GM12891 (cell line): Measurements from ENCODE around the gene RIMS4.

Experiments used
- POLR2A ChIP-seq: IDR thresholded peaks from 2 replicates; pipeline ENCODE4 v1.6.1; 2011; ENCODE audit warnings: low read depth, low read length, control low read depth
- POLR2AphosphoS5 ChIP-seq: IDR thresholded peaks from 2 replicates; pipeline ENCODE4 v1.6.1; 2011; ENCODE audit warnings: low read depth, low read length, control low read depth
- TAF1 ChIP-seq: IDR thresholded peaks from 2 replicates; pipeline ENCODE4 v1.6.1; 2011; ENCODE audit warnings: low read depth, low read length, control low read depth

DNA sequence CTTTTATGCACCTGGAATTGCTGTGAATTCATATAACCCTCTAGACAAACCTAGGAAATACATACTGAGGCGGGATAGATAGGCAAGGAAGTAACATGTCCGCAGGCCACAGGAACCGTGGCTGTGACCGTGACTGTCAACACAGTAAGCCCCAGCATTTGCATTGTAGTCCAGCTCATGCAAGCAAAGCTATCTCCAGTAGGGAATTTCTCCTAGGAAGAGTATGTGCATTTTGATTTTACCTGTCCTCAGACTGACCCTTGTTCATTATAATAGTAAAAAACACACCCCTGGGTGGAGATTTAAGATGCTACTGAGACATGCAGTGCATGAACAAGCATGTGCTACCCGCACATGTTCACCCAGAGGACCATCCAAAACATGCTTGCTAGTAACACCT, 30.5 kb upstream of the RIMS4 start:
- no peak for TF ChIP-seq POLR2A
- TF ChIP-seq POLR2AphosphoS5 = no peak
- TF ChIP-seq TAF1 = no peak
